Measurements from ENCODE around the gene PDZD2.

PDZD2 gene

DNA sequence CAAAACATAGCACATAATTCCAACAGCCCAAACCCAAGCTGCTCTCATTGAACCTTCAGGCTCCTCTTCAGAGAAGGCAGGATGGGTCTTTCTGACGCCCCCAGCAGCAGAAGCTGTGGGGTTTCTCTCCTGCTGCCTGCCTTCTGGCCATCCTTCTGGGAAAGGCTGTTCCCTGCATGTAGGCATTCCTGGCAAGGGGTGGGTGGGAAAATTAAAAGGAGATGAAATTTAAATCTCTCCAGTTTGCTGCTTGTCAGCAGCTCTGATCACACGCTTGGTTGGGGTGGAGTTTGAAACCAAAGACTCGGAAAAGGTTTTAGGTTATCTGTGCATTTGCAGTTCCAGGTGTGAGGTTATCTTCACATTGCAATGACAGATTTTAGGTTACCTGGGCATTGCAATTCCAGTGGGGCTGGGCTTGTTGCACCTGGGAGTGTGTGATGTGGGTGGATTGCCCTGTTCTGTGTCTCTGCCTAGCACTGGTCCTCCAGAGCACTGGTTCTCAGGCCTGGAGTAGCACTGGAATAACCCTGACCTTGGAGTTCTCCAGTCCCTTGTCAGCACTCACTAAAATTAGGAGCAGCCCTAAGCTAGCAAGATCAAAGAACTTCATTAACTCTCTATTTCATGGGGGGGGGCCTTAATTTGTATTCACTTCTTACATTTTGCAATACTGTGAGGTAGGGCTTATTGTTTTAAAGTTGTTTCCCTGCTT lies 109.7 kb downstream of the PDZD2 start:
- TF ChIP-seq CTCF (IDR thresholded peaks at IDR 0.05; ENCODE audit: extremely low read depth, missing control alignments) = no peak
- DNase-seq (ENCODE audit: low spot score) = no peak

GRCh38 chr5:31750215-31750614 lies 111.3 kb downstream of the PDZD2 start:
- TF ChIP-seq CTCF (IDR thresholded peaks at IDR 0.05; ENCODE audit: extremely low read depth, missing control alignments) = no peak
- DNase-seq (ENCODE audit: low spot score) = no peak

DNA sequence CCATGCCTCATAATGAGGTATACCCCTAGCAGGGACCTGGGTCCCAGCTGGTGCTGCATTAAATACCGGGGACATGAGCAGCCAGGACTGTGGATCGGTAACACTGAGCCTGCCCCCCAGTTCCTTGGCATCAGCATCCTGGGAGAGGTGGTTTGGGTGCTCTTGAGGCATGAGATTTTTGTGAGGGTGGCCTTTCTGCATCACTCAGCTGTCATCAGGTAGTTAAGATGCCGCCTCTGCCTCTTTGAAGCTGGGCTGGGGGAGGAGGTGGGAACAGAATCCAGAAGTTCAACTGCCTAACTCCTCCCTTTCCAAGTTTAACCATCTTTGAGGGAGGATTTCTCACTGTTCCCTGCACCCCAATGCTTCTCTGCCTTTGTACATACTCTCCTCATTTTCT lies 112.7 kb downstream of the PDZD2 start:
- no peak for TF ChIP-seq CTCF (IDR thresholded peaks at IDR 0.05; ENCODE audit: extremely low read depth, missing control alignments)
- DNase-seq (ENCODE audit: low spot score) = no peak

- DNase-seq (ENCODE audit: low spot score) = no peak
- no peak for TF ChIP-seq CTCF (IDR thresholded peaks at IDR 0.05; ENCODE audit: extremely low read depth, missing control alignments)
These were observed 114.9 kb downstream of the PDZD2 start for GRCh38 chr5:31753700-31754357.

DNA sequence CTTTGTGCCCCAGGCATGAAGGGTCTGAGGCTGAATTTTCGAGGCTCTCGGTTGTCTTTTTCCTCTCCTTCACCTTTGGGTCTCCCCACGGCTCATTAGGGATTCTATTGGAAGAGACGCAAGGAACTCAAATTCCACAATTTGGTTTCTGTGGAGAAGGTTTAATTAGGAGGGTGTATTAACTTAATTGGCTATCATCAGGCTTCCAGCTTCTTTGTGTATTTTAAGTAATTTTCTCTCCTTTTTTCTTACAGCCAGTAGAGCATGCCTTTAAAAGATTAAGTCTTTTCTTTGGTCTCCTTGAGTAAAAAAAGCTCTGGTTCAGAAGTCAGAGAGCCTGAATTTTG lies 115.4 kb downstream of the PDZD2 start:
- no peak for TF ChIP-seq CTCF (IDR thresholded peaks at IDR 0.05; ENCODE audit: extremely low read depth, missing control alignments)
- no peak for DNase-seq (ENCODE audit: low spot score)

GRCh38 chr5:31754741-31755675 lies 116.1 kb downstream of the PDZD2 start:
- DNase-seq (ENCODE audit: low spot score) = no peak
- TF ChIP-seq CTCF (IDR thresholded peaks at IDR 0.05; ENCODE audit: extremely low read depth, missing control alignments) = no peak
